ENCODE measurements around the gene MXD4.
A peak's percentile ranks its signal among the peaks of the same experiment; 100 is the strongest.

The MXD4 gene

GRCh38 chr4:2266821-2267220, 4.9 kb upstream of the MXD4 start:
- TF ChIP-seq, protein P1, sequence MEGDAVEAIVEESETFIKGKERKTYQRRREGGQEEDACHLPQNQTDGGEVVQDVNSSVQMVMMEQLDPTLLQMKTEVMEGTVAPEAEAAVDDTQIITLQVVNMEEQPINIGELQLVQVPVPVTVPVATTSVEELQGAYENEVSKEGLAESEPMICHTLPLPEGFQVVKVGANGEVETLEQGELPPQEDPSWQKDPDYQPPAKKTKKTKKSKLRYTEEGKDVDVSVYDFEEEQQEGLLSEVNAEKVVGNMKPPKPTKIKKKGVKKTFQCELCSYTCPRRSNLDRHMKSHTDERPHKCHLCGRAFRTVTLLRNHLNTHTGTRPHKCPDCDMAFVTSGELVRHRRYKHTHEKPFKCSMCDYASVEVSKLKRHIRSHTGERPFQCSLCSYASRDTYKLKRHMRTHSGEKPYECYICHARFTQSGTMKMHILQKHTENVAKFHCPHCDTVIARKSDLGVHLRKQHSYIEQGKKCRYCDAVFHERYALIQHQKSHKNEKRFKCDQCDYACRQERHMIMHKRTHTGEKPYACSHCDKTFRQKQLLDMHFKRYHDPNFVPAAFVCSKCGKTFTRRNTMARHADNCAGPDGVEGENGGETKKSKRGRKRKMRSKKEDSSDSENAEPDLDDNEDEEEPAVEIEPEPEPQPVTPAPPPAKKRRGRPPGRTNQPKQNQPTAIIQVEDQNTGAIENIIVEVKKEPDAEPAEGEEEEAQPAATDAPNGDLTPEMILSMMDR (IDR thresholded peaks at IDR 0.05; ENCODE audit: insufficient read depth, low read depth, low read length, missing control alignments) = no peak
- DNase-seq (ENCODE audit: low read depth) = no peak
- H3K4me3 ChIP-seq (ENCODE audit: low read depth, low read length) = no peak overlapping the region

DNA sequence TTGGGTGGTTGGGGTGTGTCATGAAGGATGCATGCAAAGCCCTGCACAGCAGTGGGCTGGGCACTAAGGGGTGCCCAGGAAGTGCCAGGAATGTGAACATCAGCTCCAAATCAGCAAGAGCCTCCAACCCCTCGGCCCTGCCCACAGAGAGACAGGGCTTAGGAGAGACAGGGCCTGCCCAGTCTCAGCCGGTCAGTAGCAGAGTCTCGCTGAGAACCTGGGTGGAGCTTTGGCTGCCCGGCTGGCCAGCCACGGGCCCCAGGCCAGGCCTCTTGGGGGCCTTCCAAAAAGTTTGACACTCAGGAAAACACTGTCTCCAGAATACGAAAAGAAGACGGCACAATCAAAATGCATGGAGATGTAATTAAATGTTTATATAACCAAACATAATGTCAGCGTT, 4.3 kb upstream of the MXD4 start:
- TF ChIP-seq, protein P1 (IDR thresholded peaks at IDR 0.05; ENCODE audit: insufficient read depth, low read depth, low read length, missing control alignments) = no peak
- no peak for DNase-seq (ENCODE audit: low read depth)
- H3K4me3 ChIP-seq (ENCODE audit: low read depth, low read length) = no peak overlapping the region

DNA sequence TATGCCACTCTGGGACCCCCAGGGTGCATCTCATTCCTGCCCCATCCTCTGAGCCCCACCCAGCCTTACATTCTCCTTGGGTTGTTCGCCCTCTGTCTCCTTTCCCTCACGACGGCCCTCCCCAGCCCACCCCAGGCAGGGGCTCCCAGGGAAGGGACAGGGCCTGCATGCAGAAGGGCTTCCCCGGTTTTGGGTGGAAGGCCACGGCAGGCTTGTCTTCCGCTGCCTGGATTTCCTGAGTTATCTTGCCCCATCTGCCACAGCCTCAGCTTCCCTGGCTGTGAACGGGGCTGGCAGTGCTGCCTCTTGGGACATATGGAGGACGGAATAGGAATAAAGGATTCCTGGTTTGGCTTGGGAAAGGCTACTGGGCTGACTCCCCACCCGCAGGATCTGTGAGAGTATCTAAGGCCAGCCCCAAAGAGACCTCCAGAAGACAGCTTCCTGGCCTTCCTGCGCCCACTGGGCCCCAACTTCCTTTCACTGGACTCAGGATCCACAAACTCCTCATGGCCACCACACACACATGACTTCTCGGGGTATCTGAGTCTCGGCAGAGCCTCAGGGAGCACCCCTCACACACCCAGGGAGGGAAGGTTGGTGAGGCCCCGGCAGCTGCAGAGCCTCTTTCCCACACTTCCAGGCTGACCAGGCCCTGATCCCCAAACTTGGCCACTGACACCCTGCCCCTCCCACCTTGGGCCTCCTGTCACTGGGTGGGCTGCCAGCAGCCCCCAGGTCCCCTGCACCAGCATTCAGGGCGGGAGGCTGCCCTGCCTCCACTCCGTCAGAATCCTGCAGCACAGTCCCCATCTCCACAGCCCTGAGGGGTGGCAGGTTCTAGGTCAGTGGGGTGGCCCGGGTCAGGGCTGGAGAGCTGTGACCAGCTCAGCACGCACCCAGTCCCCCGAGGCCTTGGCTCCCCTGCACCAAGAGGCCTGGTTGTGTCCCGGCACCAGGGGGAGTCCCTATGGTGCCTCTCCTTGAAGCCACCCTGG, 3.5 kb upstream of the MXD4 start:
- no peak overlapping the region for H3K4me3 ChIP-seq (ENCODE audit: low read depth, low read length)
- no peak for DNase-seq (ENCODE audit: low read depth)
- TF ChIP-seq, protein P1 (IDR thresholded peaks at IDR 0.05; ENCODE audit: insufficient read depth, low read depth, low read length, missing control alignments) = no peak

- TF ChIP-seq, protein P1 (IDR thresholded peaks at IDR 0.05; ENCODE audit: insufficient read depth, low read depth, low read length, missing control alignments) = no peak
- no peak overlapping the region for H3K4me3 ChIP-seq (ENCODE audit: low read depth, low read length)
- no peak for DNase-seq (ENCODE audit: low read depth)
Measured at GRCh38 chr4:2264481-2265041, 2.7 kb upstream of the MXD4 start.

DNA sequence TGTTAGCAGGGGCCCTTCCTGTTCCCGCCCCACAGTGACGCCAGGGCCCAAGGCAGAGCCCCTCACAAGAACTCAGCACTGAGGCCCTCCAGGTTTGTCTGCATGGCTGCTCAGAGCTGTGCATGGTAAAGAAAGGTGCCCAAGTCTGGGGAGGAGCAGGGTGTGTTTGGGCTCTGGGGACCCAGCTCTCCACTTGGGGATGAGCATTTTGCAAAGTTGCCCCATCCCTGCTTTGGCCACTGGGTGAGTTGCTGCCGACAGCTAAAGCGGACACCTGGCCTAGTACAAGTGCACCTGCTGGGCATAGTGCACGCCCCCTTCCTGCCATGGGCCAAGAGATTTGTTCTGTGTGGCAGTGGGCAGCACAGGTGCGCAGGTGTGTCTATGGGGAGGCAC, 2.0 kb upstream of the MXD4 start:
- no peak overlapping the region for H3K4me3 ChIP-seq (ENCODE audit: low read depth, low read length)
- no peak for DNase-seq (ENCODE audit: low read depth)
- TF ChIP-seq, protein P1 (IDR thresholded peaks at IDR 0.05; ENCODE audit: insufficient read depth, low read depth, low read length, missing control alignments) = no peak

DNA sequence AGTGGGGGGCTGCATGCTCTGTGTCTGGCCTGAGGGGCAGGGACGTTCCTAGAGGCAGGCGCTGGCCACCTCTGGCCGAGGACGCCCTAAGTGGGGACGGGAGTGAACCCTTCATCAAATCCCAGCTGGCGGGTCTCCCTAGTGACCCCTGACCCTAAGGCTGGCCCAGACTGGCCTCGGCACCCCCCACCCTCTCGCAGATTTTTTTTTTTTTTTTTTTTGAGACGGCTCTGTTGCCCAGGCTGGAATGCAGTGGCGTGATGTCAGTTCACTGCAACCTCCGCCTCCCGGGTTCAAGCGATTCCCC, 988 bp upstream of the MXD4 start:
- peak overlapping the region; percentile 63 for H3K4me3 ChIP-seq (ENCODE audit: low read depth, low read length)
- no peak for DNase-seq (ENCODE audit: low read depth)
- TF ChIP-seq, protein P1 (IDR thresholded peaks at IDR 0.05; ENCODE audit: insufficient read depth, low read depth, low read length, missing control alignments) = no peak

Measured in GM12865 (cell line).